ENCODE data around the gene UMPS. TPM values are rescaled to one million over a fixed set of nuclear protein-coding genes. Genes with fewer than 3 reads are reported as not detected.

UMPS gene
- total and polyA plus RNA-seq, 9 of the 15 experiments (the other 6 are each of a cell fraction or from before 2014, with no cell fraction given) = 28.9 to 91.0 (median 45.9) TPM

DNA sequence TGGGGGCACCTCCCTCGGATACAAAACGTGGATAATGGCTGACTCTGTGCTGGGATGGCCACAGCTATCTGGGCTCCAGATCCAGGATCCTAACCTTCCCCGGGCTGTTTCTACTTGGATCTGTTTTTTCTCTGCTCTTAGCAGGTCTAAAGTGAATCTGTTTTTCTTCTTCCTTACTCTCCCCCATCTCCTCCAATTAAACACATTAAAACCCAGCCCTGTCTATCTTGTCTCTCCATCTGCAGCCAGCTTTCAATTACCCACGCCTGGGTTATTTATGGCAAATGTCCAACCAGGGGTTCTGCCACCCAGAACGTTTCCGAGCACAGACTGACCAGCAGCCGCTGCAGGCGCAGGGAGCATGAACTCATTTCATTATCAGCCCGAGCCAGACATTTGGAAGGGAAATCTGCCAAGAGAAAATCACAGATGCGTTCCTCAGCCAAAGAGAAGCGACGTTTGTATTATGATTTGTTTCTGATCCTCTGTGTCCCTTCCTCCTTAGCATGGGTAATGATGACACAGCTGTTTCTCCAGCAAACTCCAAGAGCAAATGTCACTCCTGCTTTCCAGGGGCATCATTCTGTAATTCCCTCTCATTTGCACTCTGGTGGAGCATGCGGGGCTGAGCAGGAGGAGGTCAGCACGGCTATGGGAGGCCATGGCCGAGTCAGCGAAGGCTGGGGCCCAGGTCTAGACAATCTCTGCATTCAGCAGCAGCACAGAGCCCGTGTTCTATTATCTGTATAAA lies 42.0 kb downstream of the UMPS start (continued):
- TF ChIP-seq, protein P1, sequence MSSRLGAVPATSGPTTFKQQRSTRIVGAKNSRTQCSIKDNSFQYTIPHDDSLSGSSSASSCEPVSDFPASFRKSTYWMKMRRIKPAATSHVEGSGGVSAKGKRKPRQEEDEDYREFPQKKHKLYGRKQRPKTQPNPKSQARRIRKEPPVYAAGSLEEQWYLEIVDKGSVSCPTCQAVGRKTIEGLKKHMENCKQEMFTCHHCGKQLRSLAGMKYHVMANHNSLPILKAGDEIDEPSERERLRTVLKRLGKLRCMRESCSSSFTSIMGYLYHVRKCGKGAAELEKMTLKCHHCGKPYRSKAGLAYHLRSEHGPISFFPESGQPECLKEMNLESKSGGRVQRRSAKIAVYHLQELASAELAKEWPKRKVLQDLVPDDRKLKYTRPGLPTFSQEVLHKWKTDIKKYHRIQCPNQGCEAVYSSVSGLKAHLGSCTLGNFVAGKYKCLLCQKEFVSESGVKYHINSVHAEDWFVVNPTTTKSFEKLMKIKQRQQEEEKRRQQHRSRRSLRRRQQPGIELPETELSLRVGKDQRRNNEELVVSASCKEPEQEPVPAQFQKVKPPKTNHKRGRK (tag; IDR thresholded peaks at IDR 0.05) = no peak
- peak; percentile 96 for TF ChIP-seq TEAD4 (IDR thresholded peaks at IDR 0.05; ENCODE audit: low read length)
- TF ChIP-seq TEAD4 (CRISPR knock-in tag; IDR thresholded peaks at IDR 0.05; ENCODE audit: borderline replicate concordance) = no peak
- TF ChIP-seq, protein P2, sequence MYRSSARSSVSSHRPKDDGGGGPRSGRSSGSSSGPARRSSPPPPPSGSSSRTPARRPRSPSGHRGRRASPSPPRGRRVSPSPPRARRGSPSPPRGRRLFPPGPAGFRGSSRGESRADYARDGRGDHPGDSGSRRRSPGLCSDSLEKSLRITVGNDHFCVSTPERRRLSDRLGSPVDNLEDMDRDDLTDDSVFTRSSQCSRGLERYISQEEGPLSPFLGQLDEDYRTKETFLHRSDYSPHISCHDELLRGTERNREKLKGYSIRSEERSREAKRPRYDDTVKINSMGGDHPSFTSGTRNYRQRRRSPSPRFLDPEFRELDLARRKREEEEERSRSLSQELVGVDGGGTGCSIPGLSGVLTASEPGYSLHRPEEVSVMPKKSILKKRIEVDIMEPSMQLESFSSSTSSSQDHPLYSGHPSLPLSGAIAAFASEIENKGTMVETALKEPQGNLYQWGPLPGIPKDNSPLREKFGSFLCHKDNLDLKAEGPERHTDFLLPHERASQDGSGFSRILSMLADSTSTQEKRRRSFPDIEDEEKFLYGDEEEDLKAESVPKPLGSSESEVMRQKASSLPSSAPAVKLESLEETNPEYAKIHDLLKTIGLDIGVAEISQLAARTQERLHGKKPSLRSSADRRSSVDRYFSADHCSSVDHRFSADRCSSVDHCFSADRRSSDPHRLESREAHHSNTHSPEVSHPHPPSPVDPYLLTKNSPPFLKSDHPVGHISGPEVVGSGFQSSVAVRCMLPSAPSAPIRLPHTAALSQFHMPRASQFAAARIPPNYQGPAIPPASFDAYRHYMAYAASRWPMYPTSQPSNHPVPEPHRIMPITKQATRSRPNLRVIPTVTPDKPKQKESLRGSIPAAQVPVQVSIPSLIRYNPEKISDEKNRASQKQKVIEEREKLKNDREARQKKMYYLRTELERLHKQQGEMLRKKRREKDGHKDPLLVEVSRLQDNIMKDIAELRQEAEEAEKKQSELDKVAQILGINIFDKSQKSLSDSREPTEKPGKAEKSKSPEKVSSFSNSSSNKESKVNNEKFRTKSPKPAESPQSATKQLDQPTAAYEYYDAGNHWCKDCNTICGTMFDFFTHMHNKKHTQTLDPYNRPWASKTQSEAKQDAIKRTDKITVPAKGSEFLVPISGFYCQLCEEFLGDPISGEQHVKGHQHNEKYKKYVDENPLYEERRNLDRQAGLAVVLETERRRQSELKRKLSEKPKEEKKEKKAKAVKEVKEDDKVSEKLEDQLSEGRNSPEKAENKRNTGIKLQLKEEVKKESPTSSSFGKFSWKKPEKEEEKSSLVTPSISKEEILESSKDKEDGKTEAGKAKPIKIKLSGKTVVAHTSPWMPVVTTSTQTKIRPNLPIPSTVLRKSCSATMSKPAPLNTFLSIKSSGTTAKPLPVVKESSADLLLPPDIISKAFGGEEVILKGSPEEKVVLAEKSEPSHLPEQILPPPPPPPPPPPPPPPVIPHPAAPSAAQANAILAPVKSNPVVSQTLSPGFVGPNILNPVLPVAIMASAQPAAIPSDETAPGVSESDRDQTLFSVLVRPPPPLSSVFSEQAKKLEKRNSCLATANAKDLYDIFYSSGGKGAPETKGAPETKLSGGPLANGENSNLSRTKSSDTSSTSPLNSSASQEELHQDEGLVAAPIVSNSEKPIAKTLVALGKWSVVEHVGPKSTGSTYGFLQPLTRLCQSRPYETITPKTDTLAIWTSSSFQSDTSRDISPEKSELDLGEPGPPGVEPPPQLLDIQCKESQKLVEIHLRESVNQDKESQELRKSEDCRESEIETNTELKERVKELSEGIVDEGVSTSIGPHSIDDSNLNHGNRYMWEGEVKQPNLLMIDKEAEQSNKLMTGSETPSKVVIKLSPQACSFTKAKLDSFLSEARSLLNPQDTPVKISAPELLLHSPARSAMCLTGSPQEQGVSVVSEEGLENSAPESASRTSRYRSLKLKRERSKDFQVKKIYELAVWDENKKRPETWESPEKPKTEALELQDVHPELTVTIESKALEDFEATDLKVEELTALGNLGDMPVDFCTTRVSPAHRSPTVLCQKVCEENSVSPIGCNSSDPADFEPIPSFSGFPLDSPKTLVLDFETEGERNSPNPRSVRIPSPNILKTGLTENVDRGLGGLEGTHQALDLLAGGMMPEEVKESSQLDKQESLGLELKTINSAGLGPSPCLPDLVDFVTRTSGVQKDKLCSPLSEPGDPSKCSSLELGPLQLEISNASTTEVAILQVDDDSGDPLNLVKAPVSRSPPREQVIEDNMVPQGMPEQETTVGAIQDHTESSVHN (IDR thresholded peaks at IDR 0.05; ENCODE audit: borderline replicate concordance in 1 of 2, low read depth in 1 of 2) = 0 out of 4 replicates have a peak, but pooled peaks of 1 of the 2 experiments have one; percentile 74
- no peak for TF ChIP-seq HNRNPUL1 (IDR thresholded peaks at IDR 0.05; ENCODE audit: low read length)
- peak; percentile 42 to 74; a peak in 3 of 4 replicates for TF ChIP-seq TRIM24 (IDR thresholded peaks at IDR 0.05)
- TF ChIP-seq, protein P3, sequence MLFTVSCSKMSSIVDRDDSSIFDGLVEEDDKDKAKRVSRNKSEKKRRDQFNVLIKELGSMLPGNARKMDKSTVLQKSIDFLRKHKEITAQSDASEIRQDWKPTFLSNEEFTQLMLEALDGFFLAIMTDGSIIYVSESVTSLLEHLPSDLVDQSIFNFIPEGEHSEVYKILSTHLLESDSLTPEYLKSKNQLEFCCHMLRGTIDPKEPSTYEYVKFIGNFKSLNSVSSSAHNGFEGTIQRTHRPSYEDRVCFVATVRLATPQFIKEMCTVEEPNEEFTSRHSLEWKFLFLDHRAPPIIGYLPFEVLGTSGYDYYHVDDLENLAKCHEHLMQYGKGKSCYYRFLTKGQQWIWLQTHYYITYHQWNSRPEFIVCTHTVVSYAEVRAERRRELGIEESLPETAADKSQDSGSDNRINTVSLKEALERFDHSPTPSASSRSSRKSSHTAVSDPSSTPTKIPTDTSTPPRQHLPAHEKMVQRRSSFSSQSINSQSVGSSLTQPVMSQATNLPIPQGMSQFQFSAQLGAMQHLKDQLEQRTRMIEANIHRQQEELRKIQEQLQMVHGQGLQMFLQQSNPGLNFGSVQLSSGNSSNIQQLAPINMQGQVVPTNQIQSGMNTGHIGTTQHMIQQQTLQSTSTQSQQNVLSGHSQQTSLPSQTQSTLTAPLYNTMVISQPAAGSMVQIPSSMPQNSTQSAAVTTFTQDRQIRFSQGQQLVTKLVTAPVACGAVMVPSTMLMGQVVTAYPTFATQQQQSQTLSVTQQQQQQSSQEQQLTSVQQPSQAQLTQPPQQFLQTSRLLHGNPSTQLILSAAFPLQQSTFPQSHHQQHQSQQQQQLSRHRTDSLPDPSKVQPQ (CRISPR knock-in tag; IDR thresholded peaks at IDR 0.05; ENCODE audit: borderline replicate concordance) = no peak
- TF ChIP-seq, protein P4, sequence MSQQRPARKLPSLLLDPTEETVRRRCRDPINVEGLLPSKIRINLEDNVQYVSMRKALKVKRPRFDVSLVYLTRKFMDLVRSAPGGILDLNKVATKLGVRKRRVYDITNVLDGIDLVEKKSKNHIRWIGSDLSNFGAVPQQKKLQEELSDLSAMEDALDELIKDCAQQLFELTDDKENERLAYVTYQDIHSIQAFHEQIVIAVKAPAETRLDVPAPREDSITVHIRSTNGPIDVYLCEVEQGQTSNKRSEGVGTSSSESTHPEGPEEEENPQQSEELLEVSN (IDR thresholded peaks at IDR 0.05; ENCODE audit: borderline replicate concordance in 1 of 2, extremely low read depth in 1 of 2, insufficient read depth in 1 of 2, insufficient read length in 1 of 2, low read depth in 1 of 2, low read length in 1 of 2, poor library complexity in 1 of 2, severe bottlenecking in 1 of 2) = peak in 1 of 2 experiments; percentile 22
- no peak for TF ChIP-seq CBX5 (IDR thresholded peaks at IDR 0.05; ENCODE audit: borderline replicate concordance, low read depth)
- peak; percentile 92 for TF ChIP-seq PML (IDR thresholded peaks at IDR 0.05; ENCODE audit: low read length)
- TF ChIP-seq MTA2 (IDR thresholded peaks at IDR 0.05; ENCODE audit: low read depth) = peak; percentile 91
- TF ChIP-seq ZNF384 (IDR thresholded peaks at IDR 0.05; ENCODE audit: low read depth, low read length) = 0 out of 2 replicates have a peak, but pooled peaks have one; percentile 20
- TF ChIP-seq EGR1 (conservative IDR thresholded peaks at IDR 0.05) = peak; percentile 26; the same call in 1 of the 2 replicates
